ENCODE data around the gene RPL9. TPM values are rescaled to one million over a fixed set of nuclear protein-coding genes. Genes with fewer than 3 reads are reported as not detected.

The RPL9 gene
- total RNA-seq, 4 donors from 2014 or later, result 1,970 to 4,157 (median 3,139) TPM

- Histone ChIP-seq H3K27ac (no peak overlapping the region), H3K4me3 (no peak overlapping the region), H3K9me3 (no peaks in the 10 kb centered on the region), H3K4me1 (no peaks in the 10 kb centered on the region), H3K36me3 (peaks cover 42% of the 10 kb centered on the region), H3K27me3 (no peaks in the 10 kb centered on the region)
- no peak for DNase-seq (ENCODE audit: low spot score in 2 of 2)
- 86% methylated on average over 5 of the region's 5 CpGs for WGBS
- no peak for TF ChIP-seq POLR2A (IDR thresholded peaks at IDR 0.05)
- no peak for TF ChIP-seq CTCF (IDR thresholded peaks at IDR 0.05)
- no peak for TF ChIP-seq POLR2AphosphoS5 (IDR thresholded peaks at IDR 0.05)
- no peak for TF ChIP-seq EP300 (IDR thresholded peaks at IDR 0.05)
Measured at GRCh38 chr4:39476187-39476895, 17.6 kb upstream of the RPL9 start.

DNA sequence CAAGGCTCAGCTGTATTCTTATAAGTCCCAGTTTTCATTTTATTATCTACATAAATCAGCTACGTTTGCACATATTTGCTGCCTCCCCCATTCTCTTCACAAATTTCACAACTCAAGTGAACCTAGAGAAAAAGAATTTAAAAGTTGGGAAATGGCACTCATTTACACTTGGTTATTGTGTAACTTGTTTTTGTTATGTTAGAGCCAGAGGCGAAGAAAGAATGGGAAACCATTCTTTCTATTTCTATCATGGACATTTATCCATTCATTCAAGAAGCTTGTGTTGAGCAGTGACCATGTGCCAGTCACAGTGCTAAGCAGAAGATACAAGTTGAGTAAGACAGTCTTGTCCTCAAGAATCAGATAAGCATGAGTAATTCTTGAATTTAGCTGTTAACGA lies 13.7 kb upstream of the RPL9 start:
- peaks cover 12% of the 10 kb centered on the region for H3K4me1 ChIP-seq
- H3K27ac ChIP-seq, result no peak overlapping the region
- no peaks in the 10 kb centered on the region for H3K27me3 ChIP-seq
- H3K9me3 ChIP-seq, result no peaks in the 10 kb centered on the region
- H3K4me3 ChIP-seq, result no peak overlapping the region
- 86% methylated on average over 3 of the region's 3 CpGs for WGBS
- H3K36me3 ChIP-seq, result peaks cover 38% of the 10 kb centered on the region
- TF ChIP-seq EP300 (IDR thresholded peaks at IDR 0.05) (no peak), CTCF (IDR thresholded peaks at IDR 0.05) (no peak), POLR2A (IDR thresholded peaks at IDR 0.05) (no peak)
- DNase-seq (ENCODE audit: low spot score in 2 of 2), result no peak

GRCh38 chr4:39470402-39470801 lies 11.7 kb upstream of the RPL9 start:
- no peak for DNase-seq (ENCODE audit: low spot score in 2 of 2)
- TF ChIP-seq POLR2AphosphoS5 (IDR thresholded peaks at IDR 0.05) (no peak), CTCF (IDR thresholded peaks at IDR 0.05) (no peak), EP300 (IDR thresholded peaks at IDR 0.05) (no peak), POLR2A (IDR thresholded peaks at IDR 0.05) (no peak)
- Histone ChIP-seq H3K36me3 (peaks cover 37% of the 10 kb centered on the region), H3K9me3 (no peaks in the 10 kb centered on the region), H3K27ac (no peak overlapping the region), H3K27me3 (no peaks in the 10 kb centered on the region), H3K4me1 (peaks cover 12% of the 10 kb centered on the region), H3K4me3 (no peak overlapping the region)
- WGBS, result 93% methylated on average over 1 of the region's 1 CpG

DNA sequence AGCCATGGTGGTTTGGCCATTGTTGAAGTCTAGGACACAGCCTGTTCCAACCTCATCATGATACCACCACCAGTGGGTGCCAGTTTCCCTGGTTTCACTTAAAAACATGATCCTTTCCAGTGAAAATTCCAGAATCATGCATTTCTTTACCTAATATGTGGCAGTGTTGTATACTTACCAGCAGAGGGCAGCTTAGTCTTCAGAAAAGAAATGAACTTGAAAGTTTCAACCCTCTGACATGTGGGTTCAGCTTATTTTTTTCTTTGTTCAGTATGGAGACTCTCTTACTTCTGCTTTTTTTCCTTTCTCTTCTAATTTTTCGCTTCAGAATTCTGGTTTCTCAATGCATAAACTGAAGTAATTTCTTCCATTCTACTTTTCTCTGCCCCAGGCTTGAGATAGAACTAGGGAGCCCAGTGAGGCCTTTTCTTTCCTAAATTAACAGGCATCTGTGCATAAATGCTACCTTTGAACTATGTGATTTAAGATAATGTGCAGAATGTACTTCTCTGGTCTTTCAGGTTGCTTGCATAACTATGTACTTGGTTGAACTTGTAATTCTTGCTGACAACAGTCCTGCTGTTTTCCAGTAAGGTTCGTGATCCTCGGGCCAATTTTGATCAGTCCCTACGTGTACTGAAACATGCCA lies 10.8 kb upstream of the RPL9 start:
- peaks cover 41% of the 10 kb centered on the region for H3K36me3 ChIP-seq
- no peak overlapping the region for H3K4me3 ChIP-seq
- no peaks in the 10 kb centered on the region for H3K9me3 ChIP-seq
- no peak for TF ChIP-seq POLR2AphosphoS5 (IDR thresholded peaks at IDR 0.05)
- no peak for TF ChIP-seq EP300 (IDR thresholded peaks at IDR 0.05)
- no peak for TF ChIP-seq POLR2A (IDR thresholded peaks at IDR 0.05)
- peak; percentile 70 to 72 for TF ChIP-seq CTCF (IDR thresholded peaks at IDR 0.05)
- DNase-seq (ENCODE audit: low spot score in 2 of 2), result no peak
- no peaks in the 10 kb centered on the region for H3K27me3 ChIP-seq
- peak overlapping the region; percentile 45 for H3K27ac ChIP-seq
- peaks cover 12% of the 10 kb centered on the region for H3K4me1 ChIP-seq
- 54% methylated on average over 4 of the region's 4 CpGs for WGBS

DNA sequence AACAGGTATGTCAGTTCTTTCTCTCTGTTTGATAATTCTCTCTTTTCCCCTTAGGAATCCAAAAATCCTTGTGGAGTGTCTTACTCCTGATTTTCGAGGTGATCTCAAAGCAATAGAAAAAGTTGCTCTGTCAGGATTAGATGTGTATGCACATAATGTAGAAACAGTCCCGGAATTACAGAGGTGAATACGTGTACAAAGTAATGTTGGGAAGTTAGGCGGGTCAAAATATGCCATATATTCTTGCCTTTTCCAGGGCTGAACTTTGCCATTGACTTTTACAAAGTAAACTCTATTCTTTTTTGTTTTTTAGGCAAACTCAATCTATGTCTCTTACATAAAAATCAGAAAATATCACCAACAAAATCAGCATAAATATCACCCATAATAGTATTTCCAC lies 8.7 kb upstream of the RPL9 start:
- H3K4me1 ChIP-seq, result peaks cover 12% of the 10 kb centered on the region
- no peak overlapping the region for H3K4me3 ChIP-seq
- no peaks in the 10 kb centered on the region for H3K9me3 ChIP-seq
- no peak for TF ChIP-seq POLR2A (IDR thresholded peaks at IDR 0.05)
- no peak for TF ChIP-seq CTCF (IDR thresholded peaks at IDR 0.05)
- no peak for TF ChIP-seq POLR2AphosphoS5 (IDR thresholded peaks at IDR 0.05)
- no peak for TF ChIP-seq EP300 (IDR thresholded peaks at IDR 0.05)
- WGBS, result 95% methylated on average over 4 of the region's 4 CpGs
- H3K36me3 ChIP-seq, result peaks cover 46% of the 10 kb centered on the region
- no peaks in the 10 kb centered on the region for H3K27me3 ChIP-seq
- DNase-seq (ENCODE audit: low spot score in 2 of 2), result no peak
- no peak overlapping the region for H3K27ac ChIP-seq

Data from suprapubic skin (tissue), 4 donors.